Osteoblast (primary cell): ENCODE results near the gene SCAANT1. TPM values are rescaled to one million over a fixed set of nuclear protein-coding genes. Genes with fewer than 3 reads are reported as not detected.
A peak's percentile ranks its signal among the peaks of the same experiment; 100 is the strongest.

Source experiments
- DNase-seq: peaks from one replicate; pipeline ENCODE4 v3.0.0; 2011; ENCODE audit warnings: low spot score, mixed read lengths; ENCODE audit not compliant: insufficient read length; ENCODE audit errors: missing footprints
- H2AFZ ChIP-seq: 2 replicates; pipeline ENCODE4 v1.6.0; 2011; ENCODE audit warnings: mild to moderate bottlenecking, low read length
- H3K27ac ChIP-seq: 2 replicates; pipeline ENCODE4 v1.5.1; 2011; ENCODE audit warnings: mild to moderate bottlenecking, low read depth, low read length, moderate library complexity
- H3K27me3 ChIP-seq: 2 replicates; pipeline ENCODE4 v1.6.0; 2012; ENCODE audit warnings: mild to moderate bottlenecking, control low read depth, inconsistent platforms, low read length, moderate library complexity; ENCODE audit not compliant: insufficient read depth
- H3K36me3 ChIP-seq: 2 replicates; pipeline ENCODE4 v1.5.1; 2011; ENCODE audit warnings: mild to moderate bottlenecking, low read length, control low read depth, moderate library complexity; ENCODE audit not compliant: insufficient read depth
- H3K4me1 ChIP-seq: 2 replicates; pipeline ENCODE4 v1.5.1; 2011; ENCODE audit warnings: mild to moderate bottlenecking, low read length, control low read depth, moderate library complexity; ENCODE audit not compliant: insufficient read depth
- H3K4me2 ChIP-seq: 2 replicates; pipeline ENCODE4 v1.6.0; 2011; ENCODE audit warnings: mild to moderate bottlenecking, low read length; ENCODE audit not compliant: insufficient read depth
- H3K4me3 ChIP-seq: fragments of 200-600 bp; sonication (generic); 3 replicates; pipeline ENCODE4 v1.5.1; 2012; ENCODE audit warnings: mild to moderate bottlenecking, low read length, inconsistent platforms; ENCODE audit not compliant: insufficient read depth
- H3K79me2 ChIP-seq: 2 replicates; pipeline ENCODE4 v1.6.0; 2012; ENCODE audit warnings: mild to moderate bottlenecking, low read length, control low read depth, inconsistent platforms; ENCODE audit not compliant: insufficient read depth
- H3K9me3 ChIP-seq: 2 replicates; pipeline ENCODE4 v1.5.1; 2011; ENCODE audit warnings: low read depth, low read length, control low read depth
- H4K20me1 ChIP-seq: 2 replicates; pipeline ENCODE4 v1.6.0; 2012; ENCODE audit warnings: mild to moderate bottlenecking, low read length, control low read depth; ENCODE audit not compliant: insufficient read depth
- total RNA-seq: library from RNA; depleted of rRNA; stranded (reverse); fragments of >200 nt; gene quantifications from 2 replicates; pipeline ENCODE4 v1.2.3, GENCODE V29; 2012
- TF ChIP-seq, protein P1 (sequence below): IDR thresholded peaks from 2 replicates; pipeline ENCODE4 v1.5.1; 2011; ENCODE audit warnings: mild to moderate bottlenecking, low read depth, low read length, moderate library complexity; ENCODE audit errors: extremely low read depth

The SCAANT1 gene
- total RNA-seq, 1 donor, result not detected

DNA sequence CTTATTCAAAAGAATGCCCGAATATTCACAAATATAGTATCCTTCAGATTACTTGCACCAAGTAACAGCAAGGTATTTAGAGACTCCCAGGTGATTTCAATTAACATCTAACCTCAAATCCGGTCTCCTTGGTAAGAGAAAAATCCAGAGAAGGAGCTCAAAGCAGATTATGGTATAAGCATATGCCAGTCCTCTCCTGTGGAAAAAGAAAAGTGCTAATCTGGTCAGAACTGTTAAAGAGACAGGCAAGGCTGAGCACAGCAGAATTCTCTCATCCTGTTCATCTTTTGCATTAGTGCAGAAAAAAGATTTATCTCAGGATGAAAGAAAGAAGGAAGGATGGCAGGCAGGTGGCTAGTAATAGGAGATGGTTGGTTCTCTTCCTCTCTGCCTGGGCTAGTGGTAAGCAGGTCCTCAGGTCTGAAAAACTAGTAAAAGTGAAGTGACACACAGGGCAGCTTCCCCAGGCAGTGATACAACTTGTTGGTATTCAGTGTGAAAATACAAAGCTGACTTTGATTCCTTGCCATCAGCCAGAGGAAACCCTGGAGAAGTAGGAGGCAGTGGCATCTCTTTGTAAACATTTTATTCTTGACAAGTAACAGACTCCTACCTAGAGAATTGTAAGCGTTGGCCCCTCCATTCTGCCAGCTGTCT lies 34.3 kb downstream of the SCAANT1 start:
- no peak overlapping the region for H3K4me3 ChIP-seq
- peak overlapping the region; percentile 25 for H3K4me2 ChIP-seq
- TF ChIP-seq, protein P1, sequence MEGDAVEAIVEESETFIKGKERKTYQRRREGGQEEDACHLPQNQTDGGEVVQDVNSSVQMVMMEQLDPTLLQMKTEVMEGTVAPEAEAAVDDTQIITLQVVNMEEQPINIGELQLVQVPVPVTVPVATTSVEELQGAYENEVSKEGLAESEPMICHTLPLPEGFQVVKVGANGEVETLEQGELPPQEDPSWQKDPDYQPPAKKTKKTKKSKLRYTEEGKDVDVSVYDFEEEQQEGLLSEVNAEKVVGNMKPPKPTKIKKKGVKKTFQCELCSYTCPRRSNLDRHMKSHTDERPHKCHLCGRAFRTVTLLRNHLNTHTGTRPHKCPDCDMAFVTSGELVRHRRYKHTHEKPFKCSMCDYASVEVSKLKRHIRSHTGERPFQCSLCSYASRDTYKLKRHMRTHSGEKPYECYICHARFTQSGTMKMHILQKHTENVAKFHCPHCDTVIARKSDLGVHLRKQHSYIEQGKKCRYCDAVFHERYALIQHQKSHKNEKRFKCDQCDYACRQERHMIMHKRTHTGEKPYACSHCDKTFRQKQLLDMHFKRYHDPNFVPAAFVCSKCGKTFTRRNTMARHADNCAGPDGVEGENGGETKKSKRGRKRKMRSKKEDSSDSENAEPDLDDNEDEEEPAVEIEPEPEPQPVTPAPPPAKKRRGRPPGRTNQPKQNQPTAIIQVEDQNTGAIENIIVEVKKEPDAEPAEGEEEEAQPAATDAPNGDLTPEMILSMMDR, result no peak
- H3K9me3 ChIP-seq, result no peaks in the 10 kb centered on the region
- peaks cover 93% of the 10 kb centered on the region for H3K79me2 ChIP-seq
- no peak overlapping the region for H3K27ac ChIP-seq
- H3K27me3 ChIP-seq, result no peaks in the 10 kb centered on the region
- peak; percentile 83 for DNase-seq
- peaks cover 53% of the 10 kb centered on the region for H4K20me1 ChIP-seq
- no peaks in the 10 kb centered on the region for H3K36me3 ChIP-seq
- no peak overlapping the region for H2AFZ ChIP-seq
- peaks cover 25% of the 10 kb centered on the region for H3K4me1 ChIP-seq

DNA sequence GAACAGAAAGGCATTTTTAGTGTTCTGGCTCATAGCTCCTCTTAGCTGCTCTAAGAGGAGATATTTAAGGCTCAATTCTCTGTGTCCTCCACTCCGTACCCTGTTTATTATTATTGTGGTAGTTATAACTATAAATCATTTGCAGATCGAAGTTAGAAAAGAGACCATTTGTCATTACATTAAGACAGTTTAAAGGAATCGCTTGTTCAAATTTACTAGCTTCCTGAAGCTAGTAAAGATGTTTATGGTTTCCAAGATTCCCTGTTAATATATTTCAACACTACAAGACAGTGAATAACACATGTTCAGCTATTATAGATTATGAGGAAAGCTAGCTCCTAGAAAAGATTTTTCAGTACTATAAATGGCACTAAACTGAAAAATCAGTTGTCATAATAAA lies 35.9 kb downstream of the SCAANT1 start:
- H2AFZ ChIP-seq, result no peak overlapping the region
- peaks cover 84% of the 10 kb centered on the region for H3K79me2 ChIP-seq
- TF ChIP-seq, protein P1, result no peak
- no peak for DNase-seq
- H3K4me2 ChIP-seq, result no peak overlapping the region
- no peaks in the 10 kb centered on the region for H3K27me3 ChIP-seq
- H3K4me1 ChIP-seq, result peaks cover 37% of the 10 kb centered on the region
- H3K4me3 ChIP-seq, result no peak overlapping the region
- H4K20me1 ChIP-seq, result peaks cover 51% of the 10 kb centered on the region
- H3K9me3 ChIP-seq, result no peaks in the 10 kb centered on the region
- no peak overlapping the region for H3K27ac ChIP-seq
- H3K36me3 ChIP-seq, result no peaks in the 10 kb centered on the region

DNA sequence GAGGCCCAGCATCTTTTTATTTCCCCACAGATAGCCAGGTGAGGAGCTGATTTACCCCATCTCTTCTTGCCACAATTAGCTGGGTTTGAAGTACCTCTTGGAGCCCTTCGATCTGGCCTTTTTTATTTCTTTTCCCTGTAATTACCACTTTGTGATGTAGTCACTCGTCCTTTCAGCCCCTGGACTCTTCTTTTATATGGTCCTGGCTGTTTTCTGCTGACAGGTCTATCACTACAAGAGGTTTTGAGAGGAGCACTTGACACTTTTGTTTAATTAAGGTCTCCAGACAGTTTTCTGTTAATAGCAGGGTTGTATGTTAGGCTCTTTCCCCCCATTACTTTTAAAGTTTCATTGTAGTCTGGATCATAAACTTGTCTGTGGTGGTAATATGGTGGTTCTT lies 36.7 kb downstream of the SCAANT1 start:
- Histone ChIP-seq H3K79me2 (peaks cover 84% of the 10 kb centered on the region), H2AFZ (no peak overlapping the region), H3K4me2 (no peak overlapping the region), H3K4me1 (peaks cover 45% of the 10 kb centered on the region), H3K36me3 (no peaks in the 10 kb centered on the region), H3K9me3 (no peaks in the 10 kb centered on the region), H3K27me3 (no peaks in the 10 kb centered on the region), H3K4me3 (no peak overlapping the region), H4K20me1 (peaks cover 47% of the 10 kb centered on the region), H3K27ac (no peak overlapping the region)
- TF ChIP-seq, protein P1, result no peak
- DNase-seq, result no peak

DNA sequence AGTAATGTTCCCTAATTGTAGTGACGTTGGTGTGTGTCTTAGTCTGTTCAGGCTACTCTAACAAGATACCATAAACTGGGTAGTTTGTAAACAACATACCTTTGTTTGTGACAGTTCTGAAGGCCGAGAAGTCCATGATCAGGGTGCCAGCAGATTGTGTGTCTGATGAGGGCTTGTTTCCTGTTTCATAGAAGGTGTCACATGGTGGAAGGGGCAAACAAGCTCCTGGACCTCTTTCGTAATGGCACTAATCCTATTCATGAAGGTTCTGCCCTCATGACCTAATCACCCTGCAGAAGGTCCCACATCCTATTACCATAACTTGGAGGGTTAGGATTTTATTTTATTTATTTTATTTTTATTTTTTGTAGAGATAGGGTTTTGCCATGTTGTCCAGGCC lies 37.4 kb downstream of the SCAANT1 start:
- Histone ChIP-seq H3K79me2 (peaks cover 83% of the 10 kb centered on the region), H3K4me3 (no peak overlapping the region), H4K20me1 (peaks cover 45% of the 10 kb centered on the region), H2AFZ (no peak overlapping the region), H3K4me2 (no peak overlapping the region), H3K27me3 (no peaks in the 10 kb centered on the region), H3K9me3 (no peaks in the 10 kb centered on the region), H3K27ac (no peak overlapping the region), H3K36me3 (no peaks in the 10 kb centered on the region), H3K4me1 (peaks cover 52% of the 10 kb centered on the region)
- TF ChIP-seq, protein P1, result no peak
- DNase-seq, result no peak
